WI38 (cell line): Measurements from ENCODE around the gene DISP2.

ENCODE experiments used
- H3K4me3 ChIP-seq: 2 replicates; pipeline ENCODE4 v1.5.1; 2011; ENCODE audit warnings: low read depth, mild to moderate bottlenecking, control low read depth, low read length
- CTCF ChIP-seq: IDR thresholded peaks from 2 replicates; pipeline ENCODE4 v1.5.1; 2012; ENCODE audit warnings: low read depth, mild to moderate bottlenecking, control low read depth, low read length

The DISP2 gene

GRCh38 chr15:40399370-40399769 lies 41.4 kb downstream of the DISP2 start:
- TF ChIP-seq CTCF: no peak
- no peak overlapping the region for H3K4me3 ChIP-seq

GRCh38 chr15:40405501-40406381 lies 47.7 kb downstream of the DISP2 start, which contains the start of gene IVD:
Gene IVD, plus strand, starts transcription at chr15:40405795. Its CDS starts 33 bp downstream, at chr15:40405828.
- H3K4me3 ChIP-seq: peak within 1 kb of the TSS; percentile 93
- no peak for TF ChIP-seq CTCF

GRCh38 chr15:40407330-40407990 lies 49.4 kb downstream of the DISP2 start:
- H3K4me3 ChIP-seq: no peak overlapping the region
- no peak for TF ChIP-seq CTCF

DNA sequence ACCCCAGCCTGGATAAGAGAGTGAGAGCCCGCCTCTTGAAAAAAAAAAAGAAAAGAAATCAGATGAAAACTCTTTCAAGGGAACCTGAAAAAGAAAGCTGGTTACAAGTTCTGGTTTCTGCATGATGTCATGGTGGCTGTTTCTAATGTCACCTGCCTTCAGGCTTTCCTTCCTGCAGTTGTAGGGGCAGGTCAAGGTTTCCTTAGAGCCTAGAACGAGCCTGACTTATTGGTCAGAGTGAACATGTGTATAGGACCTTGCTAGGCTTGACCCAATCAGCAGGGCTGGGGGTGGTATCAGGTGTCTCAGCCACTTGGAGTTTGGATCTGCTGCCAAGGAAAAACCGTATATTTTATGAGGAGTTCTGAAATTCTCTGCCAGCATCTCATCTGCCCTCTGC lies 51.3 kb downstream of the DISP2 start:
- no peak for TF ChIP-seq CTCF
- H3K4me3 ChIP-seq: no peak overlapping the region

DNA sequence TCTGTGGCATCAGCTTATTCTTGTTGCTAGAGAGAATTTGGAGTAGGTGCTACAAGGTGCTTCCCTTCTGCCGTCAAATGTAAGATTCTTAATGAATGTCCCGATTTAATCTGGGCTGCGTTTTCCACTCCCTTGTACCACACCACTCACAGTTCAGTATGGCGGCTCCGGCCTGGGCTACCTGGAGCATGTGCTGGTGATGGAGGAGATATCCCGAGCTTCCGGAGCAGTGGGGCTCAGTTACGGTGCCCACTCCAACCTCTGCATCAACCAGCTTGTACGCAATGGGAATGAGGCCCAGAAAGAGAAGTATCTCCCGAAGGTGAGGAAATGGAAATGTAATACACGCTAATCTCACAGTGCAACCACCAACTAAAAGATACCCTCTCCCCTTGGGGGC lies 52.5 kb downstream of the DISP2 start:
- no peak overlapping the region for H3K4me3 ChIP-seq
- no peak for TF ChIP-seq CTCF

GRCh38 chr15:40412095-40412759 lies 54.2 kb downstream of the DISP2 start:
- TF ChIP-seq CTCF: no peak
- H3K4me3 ChIP-seq: no peak overlapping the region

DNA sequence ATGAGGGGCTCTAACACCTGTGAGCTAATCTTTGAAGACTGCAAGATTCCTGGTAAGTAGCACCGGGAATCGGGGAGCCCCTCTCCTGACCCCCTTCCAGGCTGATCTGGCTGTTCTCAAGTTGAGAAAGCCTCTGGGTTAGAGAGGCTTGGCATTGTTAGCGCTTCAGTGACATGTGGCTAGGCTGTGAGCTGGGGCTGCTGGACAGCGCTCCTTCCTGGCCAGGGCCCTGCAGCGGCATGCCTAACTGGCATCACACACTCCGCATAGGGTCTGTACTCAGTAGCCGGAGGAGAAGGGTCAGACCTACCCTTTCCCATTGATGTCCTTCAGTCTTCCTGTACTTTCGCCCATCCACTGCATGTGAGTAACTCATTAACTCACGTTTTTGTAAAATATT lies 55.0 kb downstream of the DISP2 start:
- H3K4me3 ChIP-seq: no peak overlapping the region
- no peak for TF ChIP-seq CTCF
